ENCODE data around the gene TMEM250. TPM values are rescaled to one million over a fixed set of nuclear protein-coding genes. Genes with fewer than 3 reads are reported as not detected.

Gene TMEM250
- total RNA-seq, 1 experiment from 2014 or later, result 37.5 TPM

DNA sequence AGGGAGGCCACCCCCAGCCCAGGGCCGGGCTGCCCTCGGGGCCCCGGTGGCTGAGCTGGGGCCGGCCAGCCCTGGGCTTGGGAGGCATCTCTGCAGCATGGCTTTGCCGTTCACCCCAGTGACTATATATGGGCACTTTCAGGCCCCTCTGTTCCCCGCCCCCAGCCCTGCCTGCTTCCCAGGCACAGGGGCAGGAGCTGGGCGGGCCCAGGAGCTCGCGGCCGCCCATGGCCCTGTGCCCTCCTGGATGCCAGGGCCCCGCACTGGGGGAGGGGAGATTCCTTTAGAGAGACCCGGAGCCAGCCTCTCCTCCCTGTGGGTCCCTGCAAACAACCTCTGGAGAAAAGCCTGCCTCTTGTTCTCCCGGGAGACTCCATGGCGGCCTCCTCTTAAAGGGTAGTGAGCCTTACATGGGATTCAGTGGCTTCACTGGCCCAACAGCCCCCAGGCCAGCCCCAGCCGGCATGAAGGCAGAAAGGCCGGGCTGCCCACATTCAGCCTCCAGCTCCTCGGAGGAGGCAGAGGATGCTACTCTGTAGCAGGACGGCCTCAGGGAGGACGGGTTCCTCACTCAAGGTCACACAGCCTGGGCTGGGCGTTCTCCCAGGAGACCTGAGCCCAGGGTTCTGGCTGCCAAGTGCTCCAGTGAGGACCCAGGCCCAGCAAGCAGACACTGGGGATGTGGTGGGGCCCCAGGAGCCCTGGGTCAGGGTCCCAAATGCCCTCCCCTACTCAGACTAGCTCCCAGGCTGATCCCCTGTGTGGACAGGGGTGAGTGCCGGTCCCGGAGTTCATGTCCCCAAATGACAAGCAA is 27.7 kb downstream of the TMEM250 start:
- intact Hi-C loops (cut with micrococcal nuclease), result no loop called here
- Histone ChIP-seq H3K79me2 (ENCODE audit: insufficient read depth, low read length) (peaks cover 87% of the 10 kb centered on the region), H3K9me2 (ENCODE audit: insufficient read depth) (no peaks in the 10 kb centered on the region), H3K4me1 (ENCODE audit: control insufficient read depth in 1 of 2, insufficient read depth in 2 of 2, low read length in 2 of 2) (peaks cover 31 to 45% of the 10 kb centered on the region in 2 experiments), H2AFZ (ENCODE audit: low read depth, low read length, poor library complexity, severe bottlenecking) (no peak overlapping the region), H3K4me3 (replicated peaks in 1 of 2; ENCODE audit: low read depth in 1 of 2, low read length in 2 of 2) (no peak overlapping the region), H3K27ac (ENCODE audit: low read depth, low read length) (peak overlapping the region; percentile 44; the same call in 1 of the 2 replicates), H3K27me3 (ENCODE audit: insufficient read depth, low read length) (no peaks in the 10 kb centered on the region), H4K20me1 (ENCODE audit: insufficient read depth) (no peaks in the 10 kb centered on the region), H3K36me3 (ENCODE audit: control insufficient read depth in 1 of 2, insufficient read depth in 2 of 2, low read length in 2 of 2) (peaks cover 0 to 7% of the 10 kb centered on the region in 2 experiments; a peak in 1 of 4 replicates), H3K9me3 (ENCODE audit: control insufficient read depth in 1 of 2, insufficient read depth in 1 of 2, low read depth in 1 of 2, low read length in 2 of 2) (no peaks in the 10 kb centered on the region), H3K4me2 (ENCODE audit: low read length) (peak overlapping the region; percentile 25; the same call in 1 of the 2 replicates), H3K9ac (ENCODE audit: low read length) (0 out of 2 replicates have a peak overlapping the region, but pooled peaks have one; percentile 10)
- TF ChIP-seq EZH2 (IDR thresholded peaks at IDR 0.05) (no peak), EZH2phosphoT487 (IDR thresholded peaks at IDR 0.05; ENCODE audit: borderline replicate concordance) (no peak), TCF7L2 (IDR thresholded peaks at IDR 0.05; ENCODE audit: borderline replicate concordance, extremely low read depth, insufficient read depth, insufficient read length) (no peak), FOSL1 (IDR thresholded peaks at IDR 0.05; ENCODE audit: low read depth) (no peak)
- TF ChIP-seq, protein P1, sequence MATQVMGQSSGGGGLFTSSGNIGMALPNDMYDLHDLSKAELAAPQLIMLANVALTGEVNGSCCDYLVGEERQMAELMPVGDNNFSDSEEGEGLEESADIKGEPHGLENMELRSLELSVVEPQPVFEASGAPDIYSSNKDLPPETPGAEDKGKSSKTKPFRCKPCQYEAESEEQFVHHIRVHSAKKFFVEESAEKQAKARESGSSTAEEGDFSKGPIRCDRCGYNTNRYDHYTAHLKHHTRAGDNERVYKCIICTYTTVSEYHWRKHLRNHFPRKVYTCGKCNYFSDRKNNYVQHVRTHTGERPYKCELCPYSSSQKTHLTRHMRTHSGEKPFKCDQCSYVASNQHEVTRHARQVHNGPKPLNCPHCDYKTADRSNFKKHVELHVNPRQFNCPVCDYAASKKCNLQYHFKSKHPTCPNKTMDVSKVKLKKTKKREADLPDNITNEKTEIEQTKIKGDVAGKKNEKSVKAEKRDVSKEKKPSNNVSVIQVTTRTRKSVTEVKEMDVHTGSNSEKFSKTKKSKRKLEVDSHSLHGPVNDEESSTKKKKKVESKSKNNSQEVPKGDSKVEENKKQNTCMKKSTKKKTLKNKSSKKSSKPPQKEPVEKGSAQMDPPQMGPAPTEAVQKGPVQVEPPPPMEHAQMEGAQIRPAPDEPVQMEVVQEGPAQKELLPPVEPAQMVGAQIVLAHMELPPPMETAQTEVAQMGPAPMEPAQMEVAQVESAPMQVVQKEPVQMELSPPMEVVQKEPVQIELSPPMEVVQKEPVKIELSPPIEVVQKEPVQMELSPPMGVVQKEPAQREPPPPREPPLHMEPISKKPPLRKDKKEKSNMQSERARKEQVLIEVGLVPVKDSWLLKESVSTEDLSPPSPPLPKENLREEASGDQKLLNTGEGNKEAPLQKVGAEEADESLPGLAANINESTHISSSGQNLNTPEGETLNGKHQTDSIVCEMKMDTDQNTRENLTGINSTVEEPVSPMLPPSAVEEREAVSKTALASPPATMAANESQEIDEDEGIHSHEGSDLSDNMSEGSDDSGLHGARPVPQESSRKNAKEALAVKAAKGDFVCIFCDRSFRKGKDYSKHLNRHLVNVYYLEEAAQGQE (IDR thresholded peaks at IDR 0.05; ENCODE audit: low read depth), result no peak
- BruUV-seq (replicated peaks), result no TSS peak
- POLR2A ChIA-PET, result no interaction called here
- ATAC-seq (no peak), DNase-seq (ENCODE audit: low read depth, low spot score) (no peak)
- RAD21 ChIA-PET (ENCODE audit: low non-redundant PET in 1 of 2, low total read pairs in 2 of 2, uncharacterized antibody in 2 of 2, unreplicated experiment in 2 of 2), result interaction anchor here (0.9 to 2.2 kb wide), 3 partner anchors 30 to 32 kb away, joined by 3 to 6 read pairs (median 6); no protein-coding TSS in a partner anchor
- CTCF ChIA-PET, result interaction anchor here (2.1 to 2.8 kb wide), 2 partner anchors 30 to 48 kb away, joined by 7 to 30 read pairs; no protein-coding TSS in a partner anchor
